ENCODE measurements around the gene CGB3.
"Not testable (repeated sequence)": the region's sequence is repeated elsewhere in the genome, so short reads cannot be mapped to it uniquely, and the experiment has no call there.

CGB3 gene

GRCh38 chr19:49042666-49043065, 18.5 kb upstream of the CGB3 start:
- DNase-seq (ENCODE audit: low read depth in 2 of 2) = not testable (repeated sequence)

- DNase-seq (ENCODE audit: low read depth in 2 of 2) = no peak
Measured at GRCh38 chr19:49042177-49042576, 18.0 kb upstream of the CGB3 start.

GRCh38 chr19:49039736-49040135, 15.6 kb upstream of the CGB3 start:
- DNase-seq (ENCODE audit: low read depth in 2 of 2) = not testable (repeated sequence)

DNA sequence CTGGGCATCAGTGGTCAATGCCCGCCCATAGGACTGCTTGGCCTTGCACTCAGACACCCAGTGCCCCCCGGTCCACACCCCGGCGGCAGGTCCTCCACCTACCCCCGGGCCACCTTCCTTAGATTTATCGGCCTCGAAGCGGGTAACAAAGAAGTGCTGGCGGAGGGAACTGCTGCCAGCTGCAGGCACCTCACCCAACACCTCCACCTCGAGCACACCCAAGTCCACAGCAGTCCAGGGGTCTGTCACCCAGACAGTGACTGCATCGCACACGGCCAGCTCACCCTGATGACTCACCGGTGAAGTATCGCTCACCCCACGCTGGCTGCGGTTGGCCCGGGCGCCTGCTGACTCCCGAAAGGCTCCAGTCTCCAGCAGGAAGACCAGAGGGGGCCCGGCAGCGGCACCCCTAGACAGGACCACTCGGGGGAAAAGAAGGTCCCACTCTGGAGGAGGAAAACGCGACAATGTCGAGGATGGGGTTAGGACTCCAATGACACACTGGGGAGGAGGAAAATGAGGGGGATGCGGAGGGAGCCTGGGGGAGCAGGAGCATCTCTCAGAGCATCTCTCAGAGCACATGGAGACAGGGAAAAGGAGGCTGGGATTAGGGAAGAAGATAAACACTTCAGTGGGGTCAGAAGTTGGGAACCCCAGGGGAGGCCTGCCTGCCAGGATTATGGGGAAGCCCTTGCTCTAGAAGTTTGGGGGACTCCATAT, 14.6 kb upstream of the CGB3 start:
- not testable (repeated sequence) for DNase-seq (ENCODE audit: low read depth in 2 of 2)

GRCh38 chr19:49038111-49038510, 14.0 kb upstream of the CGB3 start:
- not testable (repeated sequence) for DNase-seq (ENCODE audit: low read depth in 2 of 2)

- not testable (repeated sequence) for DNase-seq (ENCODE audit: low read depth in 2 of 2)
Measured at GRCh38 chr19:49036815-49037214, 12.7 kb upstream of the CGB3 start, which contains the start of gene CGB1. Gene CGB1, minus strand, starts transcription at chr19:49036895. Its CDS starts 184 bp downstream, at chr19:49036711.

- DNase-seq (ENCODE audit: low read depth in 2 of 2) = not testable (repeated sequence)
Measured at GRCh38 chr19:49031642-49032301, 7.6 kb upstream of the CGB3 start, which contains the start of gene CGB2. Gene CGB2, plus strand, starts transcription at chr19:49031890. Its CDS starts 206 bp downstream, at chr19:49032096.

DNA sequence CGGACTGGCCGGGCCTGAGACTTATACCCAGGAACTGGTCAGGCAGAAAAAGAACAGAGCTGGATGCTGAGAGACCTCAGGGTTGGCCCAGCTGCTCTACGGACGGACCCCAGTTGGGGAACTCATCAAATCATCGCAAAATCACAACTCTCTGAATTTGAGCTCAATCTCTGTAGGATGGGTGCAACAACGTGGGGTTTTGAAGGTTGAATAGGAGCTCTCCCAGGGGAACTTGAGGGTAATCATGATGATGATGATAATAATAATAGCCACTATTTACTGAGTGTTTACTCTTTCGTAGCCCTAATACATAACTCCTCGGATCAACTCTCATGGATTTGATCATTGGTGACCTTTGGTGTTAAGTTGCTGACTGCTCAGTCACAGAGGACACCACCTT, 6.2 kb upstream of the CGB3 start:
- not testable (repeated sequence) for DNase-seq (ENCODE audit: low read depth in 2 of 2)

GRCh38 chr19:49029749-49030148, 5.6 kb upstream of the CGB3 start:
- DNase-seq (ENCODE audit: low read depth in 2 of 2) = not testable (repeated sequence)

DNA sequence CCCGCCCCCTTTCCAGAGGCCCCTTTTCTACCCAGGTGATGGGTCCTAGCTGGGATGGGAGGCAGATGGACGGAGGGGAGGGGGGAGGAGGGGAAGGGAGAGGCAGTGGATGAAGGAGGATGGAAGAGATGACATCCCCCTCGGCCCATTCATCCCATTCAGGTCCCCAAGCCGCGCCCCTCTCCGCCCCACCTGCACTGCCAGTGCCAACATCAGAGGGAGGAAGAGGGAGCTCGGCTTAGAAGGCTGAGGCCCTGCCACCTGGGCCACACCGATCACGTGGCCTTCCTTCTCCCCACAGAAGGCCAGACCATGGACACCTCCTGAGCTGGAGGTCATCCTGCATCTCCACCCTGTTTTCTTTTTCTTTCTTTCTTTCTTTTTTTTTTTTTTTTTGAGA, 4.6 kb upstream of the CGB3 start:
- not testable (repeated sequence) for DNase-seq (ENCODE audit: low read depth in 2 of 2)

- DNase-seq (ENCODE audit: low read depth in 2 of 2) = not testable (repeated sequence)
Measured at GRCh38 chr19:49025599-49025998, 1.5 kb upstream of the CGB3 start.

GRCh38 chr19:49025088-49025487, 955 bp upstream of the CGB3 start:
- not testable (repeated sequence) for DNase-seq (ENCODE audit: low read depth in 2 of 2)

DNA sequence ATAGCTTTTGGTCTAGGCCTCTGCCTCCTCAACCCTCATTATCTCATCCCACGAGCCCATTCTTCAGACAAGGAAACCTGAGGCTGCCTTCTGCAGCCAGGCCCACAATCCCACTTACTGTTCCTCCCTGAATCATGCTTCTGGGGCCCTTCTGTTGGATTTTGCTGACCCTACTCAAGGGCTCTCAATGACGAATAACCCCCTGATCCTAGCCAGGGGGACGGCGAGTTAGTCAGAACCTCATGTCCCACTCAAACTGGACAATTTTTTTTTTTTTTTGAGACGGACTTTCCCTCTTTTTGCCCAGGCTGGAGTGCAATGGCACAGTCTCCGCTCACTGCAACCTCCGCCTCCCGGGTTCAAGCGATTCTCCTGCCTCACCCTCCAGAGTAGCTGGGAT, 2.0 kb downstream of the CGB3 start:
- DNase-seq (ENCODE audit: low read depth in 2 of 2) = no peak

- no peak for DNase-seq (ENCODE audit: low read depth in 2 of 2)
Measured at GRCh38 chr19:49020931-49021895, 2.9 kb downstream of the CGB3 start.

- no peak for DNase-seq (ENCODE audit: low read depth in 2 of 2)
Measured at GRCh38 chr19:49020342-49020741, 3.8 kb downstream of the CGB3 start.

- DNase-seq (ENCODE audit: low read depth in 2 of 2) = no peak
Measured at GRCh38 chr19:49019242-49019932, 4.7 kb downstream of the CGB3 start.

DNA sequence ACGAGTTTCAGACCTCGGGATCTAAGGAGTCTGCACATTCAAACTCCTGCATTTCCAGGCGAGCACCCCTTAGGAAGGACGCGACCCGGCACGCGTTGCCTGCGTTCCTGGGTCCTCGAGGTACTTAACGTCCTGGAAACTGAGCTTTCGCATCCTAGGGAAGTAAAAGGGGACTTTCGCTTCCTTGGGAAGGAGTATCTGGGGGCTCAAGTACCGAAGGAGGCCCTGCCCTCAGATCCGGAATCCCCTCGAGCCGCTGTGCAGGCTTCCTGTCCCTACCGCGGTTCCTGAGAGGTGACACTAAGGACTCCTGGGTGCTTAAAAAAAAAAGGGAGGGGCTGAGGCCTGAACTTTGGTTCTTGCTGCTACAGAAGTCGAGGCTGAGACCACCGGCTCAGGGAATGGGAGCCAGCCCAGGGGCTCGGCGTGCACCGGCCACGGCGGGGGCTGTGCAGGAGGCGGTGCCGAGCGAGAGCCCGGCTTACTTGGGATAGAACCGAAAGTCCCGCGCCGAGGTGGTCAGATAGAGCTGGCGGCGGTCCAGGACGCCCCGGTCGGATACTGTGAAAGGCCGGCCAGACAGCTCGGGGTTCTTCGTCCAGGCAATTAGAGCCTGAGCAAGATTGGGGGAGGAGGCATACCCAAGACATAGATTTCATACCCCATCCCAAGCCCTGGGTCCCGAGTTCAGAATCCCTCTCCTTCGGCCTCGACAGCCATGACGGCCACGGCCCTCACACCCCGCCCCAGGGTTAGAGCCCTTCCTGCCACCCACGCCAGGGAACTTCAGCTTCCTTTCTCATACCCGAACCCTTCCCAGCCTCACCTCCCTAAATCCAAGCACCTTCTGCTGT, 5.5 kb downstream of the CGB3 start:
- DNase-seq (ENCODE audit: low read depth in 2 of 2) = not testable (repeated sequence)

GRCh38 chr19:49017666-49018351, 6.3 kb downstream of the CGB3 start:
- DNase-seq (ENCODE audit: low read depth in 2 of 2) = peak; percentile 18 to 27

DNA sequence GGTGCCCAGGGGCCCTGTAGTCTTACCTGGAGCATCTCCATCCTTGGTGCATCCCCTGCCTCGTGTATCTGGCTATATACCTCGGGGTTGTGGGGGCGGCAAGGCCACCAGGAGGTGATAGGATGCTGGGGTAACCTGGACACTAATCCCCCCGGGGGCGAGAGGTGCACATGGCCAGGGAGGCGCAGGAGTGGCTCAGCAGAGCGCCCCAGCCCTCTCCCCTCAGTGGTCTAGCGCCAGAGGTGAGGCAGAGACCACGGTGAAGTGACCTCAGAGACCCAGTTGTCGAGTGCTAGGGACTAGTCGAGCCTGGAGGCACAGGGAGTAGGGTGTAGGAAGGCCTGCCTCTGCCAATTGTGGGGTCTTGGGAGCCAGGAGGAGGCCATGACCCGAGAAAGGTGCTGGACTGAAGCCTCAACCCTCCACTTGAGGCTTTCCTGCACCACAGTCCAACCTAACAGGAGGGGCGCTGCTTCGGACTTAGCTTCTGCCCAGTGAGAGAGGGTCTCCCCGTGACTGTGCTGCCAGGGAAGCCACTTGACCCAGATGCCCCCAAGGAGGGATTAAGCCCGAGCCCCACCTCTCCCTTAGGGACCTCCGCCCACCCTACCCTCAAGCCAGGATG, 7.0 kb downstream of the CGB3 start, which contains the start of gene LHB:
Gene LHB, minus strand, starts transcription at position 51 of the 625 bp plus-strand sequence. Its CDS starts 10 bp downstream, at position 41.
- DNase-seq (ENCODE audit: low read depth in 2 of 2) = no peak

Measured in fibroblast of skin of left biceps (primary cell).